GM19240 (cell line): ENCODE results near the gene BRSK2.

Experiments used
- DNase-seq: peaks from one replicate; pipeline ENCODE4 v3.0.0; 2011; ENCODE audit warnings: low spot score; ENCODE audit not compliant: insufficient read length

Gene BRSK2

GRCh38 chr11:1435820-1436467 is 46.2 kb downstream of the BRSK2 start:
- DNase-seq: no peak

GRCh38 chr11:1436468-1437039 is 46.8 kb downstream of the BRSK2 start:
- DNase-seq: no peak

- no peak for DNase-seq
These were observed 47.8 kb downstream of the BRSK2 start for GRCh38 chr11:1437500-1437899.

- no peak for DNase-seq
These were observed 48.7 kb downstream of the BRSK2 start for GRCh38 chr11:1438261-1438966.

- DNase-seq: no peak
These were observed 49.2 kb downstream of the BRSK2 start for GRCh38 chr11:1438967-1439330.

- DNase-seq: no peak
These were observed 49.6 kb downstream of the BRSK2 start for GRCh38 chr11:1439341-1439740.

GRCh38 chr11:1440066-1440465 is 50.3 kb downstream of the BRSK2 start:
- no peak for DNase-seq

- no peak for DNase-seq
These were observed 50.8 kb downstream of the BRSK2 start for GRCh38 chr11:1440496-1440895.

- DNase-seq: no peak
These were observed 52.4 kb downstream of the BRSK2 start for GRCh38 chr11:1442163-1442562.

- DNase-seq: no peak
These were observed 53.2 kb downstream of the BRSK2 start for GRCh38 chr11:1442807-1443366.

GRCh38 chr11:1443737-1444136 is 54.0 kb downstream of the BRSK2 start:
- DNase-seq: no peak

- no peak for DNase-seq
These were observed 54.6 kb downstream of the BRSK2 start for GRCh38 chr11:1444321-1444720.

- no peak for DNase-seq
These were observed 55.2 kb downstream of the BRSK2 start for GRCh38 chr11:1444823-1445422.

- DNase-seq: no peak
These were observed 56.2 kb downstream of the BRSK2 start for GRCh38 chr11:1445741-1446445.

- DNase-seq: no peak
These were observed 56.9 kb downstream of the BRSK2 start for GRCh38 chr11:1446623-1447022.

- no peak for DNase-seq
These were observed 58.4 kb downstream of the BRSK2 start for GRCh38 chr11:1447845-1448825.

- DNase-seq: no peak
These were observed 59.1 kb downstream of the BRSK2 start for GRCh38 chr11:1448882-1449281.

GRCh38 chr11:1449490-1450243 is 59.9 kb downstream of the BRSK2 start:
- no peak for DNase-seq

- DNase-seq: no peak
These were observed 60.7 kb downstream of the BRSK2 start for GRCh38 chr11:1450344-1450875.
